K562 (cell line): ENCODE results near the gene MED13L. TPM values are rescaled to one million over a fixed set of nuclear protein-coding genes. Genes with fewer than 3 reads are reported as not detected.
A peak's percentile ranks its signal among the peaks of the same experiment; 100 is the strongest.

Experiments
- ARID2 ChIP-seq: fragments of 450-650 bp; IDR thresholded peaks from 2 replicates; pipeline ENCODE4 v1.6.1; 2017; ENCODE audit warnings: antibody characterized with exemption, mild to moderate bottlenecking
- CBFA2T3 ChIP-seq: fragments of 450-650 bp; IDR thresholded peaks from 2 replicates; pipeline ENCODE4 v1.6.1; 2017
- CGGBP1 ChIP-seq: fragments of 250-450 bp; sonication (Bioruptor Pico); IDR thresholded peaks from 2 replicates; pipeline ENCODE4 v1.9.0; 2021; ENCODE audit warnings: mild to moderate bottlenecking
- FOSL1 ChIP-seq: fragments of 200-800 bp; sonication (Bioruptor generic); conservative IDR thresholded peaks from 2 replicates; pipeline ENCODE4 v1.6.1; 2016; ENCODE audit warnings: missing genetic modification characterization, missing compliant biosample characterization
- NR2C1 ChIP-seq, 2 experiments: fragments of 450-650 bp; IDR thresholded peaks; 2 replicates each; pipeline ENCODE4 v1.6.1; 2017; ENCODE audit warnings: mild to moderate bottlenecking in 2 of 2, antibody characterized with exemption in 1 of 2, inconsistent platforms in 1 of 2, missing compliant biosample characterization in 1 of 2, missing genetic modification characterization in 1 of 2
- NR3C1 ChIP-seq: sonication (generic); formaldehyde crosslinking; IDR thresholded peaks from 2 replicates; pipeline ENCODE4 v1.8.1; 2022; ENCODE audit warnings: missing genetic modification reagents
- PATZ1 ChIP-seq: fragments of 250-450 bp; sonication (Bioruptor Pico); IDR thresholded peaks from 2 replicates; pipeline ENCODE4 v1.5.0; 2020; ENCODE audit warnings: mild to moderate bottlenecking, borderline replicate concordance
- RCOR1 ChIP-seq, 2 experiments: IDR thresholded peaks; 2 replicates each; pipeline ENCODE4 v1.6.1; 2012; ENCODE audit warnings: low read depth in 2 of 2, low read length in 2 of 2, borderline replicate concordance in 1 of 2, improper control_type of control experiment in 1 of 2
- SNAPC5 ChIP-seq: fragments of 250-450 bp; sonication (Bioruptor Pico); IDR thresholded peaks from 2 replicates; pipeline ENCODE4 v1.8.0; 2021; ENCODE audit warnings: moderate library complexity, mild to moderate bottlenecking, inconsistent platforms
- SRSF9 ChIP-seq: fragments of 200-400 bp; formaldehyde crosslinking; IDR thresholded peaks from 2 replicates; pipeline ENCODE4 v1.6.1; 2017; ENCODE audit warnings: low read depth, low read length, borderline replicate concordance
- STAT5B ChIP-seq: fragments of 250-450 bp; sonication (Bioruptor Pico); IDR thresholded peaks from 2 replicates; pipeline ENCODE4 v1.8.0; 2021; ENCODE audit warnings: mild to moderate bottlenecking, inconsistent platforms
- THAP7 ChIP-seq: fragments of 250-450 bp; sonication (Bioruptor Pico); IDR thresholded peaks from 2 replicates; pipeline ENCODE4 v1.5.0; 2021
- VEZF1 ChIP-seq: fragments of 200-800 bp; sonication (Bioruptor generic); IDR thresholded peaks from 2 replicates; pipeline ENCODE4 v1.6.1; 2017; ENCODE audit warnings: missing genetic modification characterization, missing compliant biosample characterization
- ZBTB11 ChIP-seq, 3 experiments: fragments of 200-800 bp in 1 of 3; fragments of 250-450 bp in 1 of 3; fragments of 450-650 bp in 1 of 3; sonication (Bioruptor Pico) in 1 of 3; sonication (Bioruptor generic) in 1 of 3; formaldehyde crosslinking in 1 of 3; IDR thresholded peaks; 2 replicates each; pipeline versions ENCODE4 v1.6.1 to v1.8.0; 2016 to 2022; ENCODE audit warnings: mild to moderate bottlenecking in 2 of 3, missing genetic modification characterization in 2 of 3, missing compliant biosample characterization in 1 of 3, moderate library complexity in 1 of 3
- ZEB2 ChIP-seq: fragments of 450-650 bp; IDR thresholded peaks from 2 replicates; pipeline ENCODE4 v1.6.1; 2016
- ZNF277 ChIP-seq: fragments of 250-450 bp; sonication (Bioruptor Pico); IDR thresholded peaks from 2 replicates; pipeline ENCODE4 v1.8.0; 2022; ENCODE audit warnings: inconsistent platforms, mild to moderate bottlenecking, moderate library complexity, borderline replicate concordance
- ZNF707 ChIP-seq: fragments of 250-450 bp; sonication (Bioruptor Pico); conservative IDR thresholded peaks from 2 replicates; pipeline ENCODE4 v1.8.0; 2022; ENCODE audit warnings: inconsistent platforms, mild to moderate bottlenecking, moderate library complexity
- polyA plus RNA-seq, 8 experiments: library from polyadenylated mRNA; depleted of rRNA in 4 of 8; stranded (reverse) in 5 of 8; unstranded in 3 of 8; fragments of >200 nt; fragmentation: Nextera tagmentation in 2 of 8; fragmentation: Illumina TruSeq in 1 of 8; extraction: Ambion mirVana in 2 of 8; extraction: Trizol in 1 of 8; gene quantifications; 2 replicates each; pipeline versions ENCODE4 v1.2.1 to v1.2.3, GENCODE V29; 2011 to 2014; ENCODE audit warnings: inconsistent platforms in 1 of 8, missing spikeins in 1 of 8
- total RNA-seq, 7 experiments: library from RNA; depleted of rRNA in 6 of 7; stranded (reverse); fragments of >200 nt in 6 of 7; fragmentation: Illumina TruSeq in 2 of 7; extraction: Trizol in 2 of 7; gene quantifications; 2 replicates each; pipeline versions ENCODE4 v1.2.1 to v1.2.3, GENCODE V29; 2011 to 2021; ENCODE audit warnings: low replicate concordance in 1 of 7

MED13L gene
- total and polyA plus RNA-seq, 9 of the 15 experiments (the other 6 are each of a cell fraction or from before 2014, with no cell fraction given) = 13.4 to 90.3 (median 36.9) TPM

GRCh38 chr12:116130431-116130830, 147.1 kb downstream of the MED13L start (continued):
- TF ChIP-seq PATZ1 (CRISPR knock-in tag) = no peak
- TF ChIP-seq ZEB2 = no peak
- TF ChIP-seq ZBTB11 (CRISPR knock-in tag; IDR thresholded peaks at IDR 0.05) = no peak
- no peak for TF ChIP-seq STAT5B (CRISPR knock-in tag)
- TF ChIP-seq THAP7 (CRISPR knock-in tag) = no peak
- TF ChIP-seq VEZF1 (CRISPR knock-in tag) = no peak
- TF ChIP-seq SNAPC5 = no peak
- TF ChIP-seq ZNF277 (CRISPR knock-in tag) = no peak
- no peak for TF ChIP-seq ZNF707
- TF ChIP-seq RCOR1 (IDR thresholded peaks at IDR 0.05; ENCODE audit: borderline replicate concordance in 1 of 2, low read depth in 2 of 2, low read length in 2 of 2) = peak in 1 of 2 experiments; percentile 17; a peak in 1 of 4 replicates
- TF ChIP-seq ARID2 = no peak
- TF ChIP-seq CBFA2T3 = peak; percentile 64
- no peak for TF ChIP-seq SRSF9
- no peak for TF ChIP-seq NR2C1 (IDR thresholded peaks at IDR 0.05)
- TF ChIP-seq NR2C1 (tag; IDR thresholded peaks at IDR 0.05) = no peak
- no peak for TF ChIP-seq NR3C1 (CRISPR knock-in tag)
- TF ChIP-seq CGGBP1 (CRISPR knock-in tag) = no peak
- TF ChIP-seq FOSL1 (tag) = no peak
